Endothelial cell (in vitro differentiated cells): ENCODE data around the gene EP400. TPM values are rescaled to one million over a fixed set of nuclear protein-coding genes. Genes with fewer than 3 reads are reported as not detected.

Source experiments
- DNase-seq: peaks from one replicate; pipeline ENCODE4 v3.0.0; 2021; ENCODE audit warnings: low spot score
- H3K27ac Mint-ChIP-seq: one replicate; pipeline ENCODE4 v1.8.0; 2021; ENCODE audit warnings: mixed read lengths, inconsistent platforms; ENCODE audit not compliant: unreplicated experiment
- H3K27me3 Mint-ChIP-seq: one replicate; pipeline ENCODE4 v1.8.0; 2021; ENCODE audit warnings: mild to moderate bottlenecking, moderate library complexity, mixed read lengths, inconsistent platforms; ENCODE audit not compliant: unreplicated experiment
- H3K36me3 Mint-ChIP-seq: one replicate; pipeline ENCODE4 v1.8.0; 2021; ENCODE audit warnings: mild to moderate bottlenecking, low read depth, mixed read lengths, inconsistent platforms; ENCODE audit not compliant: unreplicated experiment
- H3K4me1 Mint-ChIP-seq: one replicate; pipeline ENCODE4 v1.8.0; 2021; ENCODE audit warnings: mild to moderate bottlenecking, mixed read lengths, inconsistent platforms; ENCODE audit not compliant: unreplicated experiment
- H3K4me3 Mint-ChIP-seq: one replicate; pipeline ENCODE4 v1.8.0; 2021; ENCODE audit warnings: mild to moderate bottlenecking, mixed read lengths, inconsistent platforms; ENCODE audit not compliant: unreplicated experiment
- H3K9me3 Mint-ChIP-seq: one replicate; pipeline ENCODE4 v1.8.0; 2021; ENCODE audit warnings: mixed read lengths, inconsistent platforms; ENCODE audit not compliant: unreplicated experiment
- total RNA-seq: library from RNA; stranded (reverse); fragmentation: NEBNext Ultra II Directional; extraction: Animal tissue kit (Norgen Biotek cat#: 25700); gene quantifications from one replicate; pipeline ENCODE4 v1.2.1, GENCODE V29; 2021; ENCODE audit not compliant: unreplicated experiment
- TF ChIP-seq, protein P1 (sequence below): fragments of 200-600 bp; sonication (generic); IDR thresholded peaks from one replicate; pipeline ENCODE4 v1.5.0; 2021; ENCODE audit warnings: antibody characterized with exemption; ENCODE audit not compliant: unreplicated experiment

EP400 gene
- total RNA-seq, 1 donor from 2014 or later, result 66.2 TPM

DNA sequence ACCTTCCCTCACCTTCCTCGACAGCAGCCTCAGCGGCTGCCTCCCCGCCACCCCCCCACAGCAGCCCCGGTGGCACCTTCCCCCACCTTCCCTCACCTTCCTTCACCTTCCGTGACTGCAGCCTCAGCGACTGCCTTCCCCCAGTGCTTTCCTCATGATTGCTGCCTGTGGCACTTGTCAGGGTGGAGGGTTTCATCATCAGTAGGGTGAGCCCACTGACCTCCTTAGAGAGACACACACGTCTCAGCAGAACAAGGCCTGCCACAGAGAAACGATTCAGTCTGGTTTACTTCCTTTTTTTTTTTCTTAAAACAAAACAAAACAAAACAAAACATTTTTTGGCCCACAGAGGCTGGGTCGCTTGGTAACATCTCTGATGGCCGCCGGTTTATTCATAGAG lies 75.0 kb downstream of the EP400 start:
- H3K36me3 Mint-ChIP-seq, result peaks cover 45% of the 10 kb centered on the region
- TF ChIP-seq, protein P1, sequence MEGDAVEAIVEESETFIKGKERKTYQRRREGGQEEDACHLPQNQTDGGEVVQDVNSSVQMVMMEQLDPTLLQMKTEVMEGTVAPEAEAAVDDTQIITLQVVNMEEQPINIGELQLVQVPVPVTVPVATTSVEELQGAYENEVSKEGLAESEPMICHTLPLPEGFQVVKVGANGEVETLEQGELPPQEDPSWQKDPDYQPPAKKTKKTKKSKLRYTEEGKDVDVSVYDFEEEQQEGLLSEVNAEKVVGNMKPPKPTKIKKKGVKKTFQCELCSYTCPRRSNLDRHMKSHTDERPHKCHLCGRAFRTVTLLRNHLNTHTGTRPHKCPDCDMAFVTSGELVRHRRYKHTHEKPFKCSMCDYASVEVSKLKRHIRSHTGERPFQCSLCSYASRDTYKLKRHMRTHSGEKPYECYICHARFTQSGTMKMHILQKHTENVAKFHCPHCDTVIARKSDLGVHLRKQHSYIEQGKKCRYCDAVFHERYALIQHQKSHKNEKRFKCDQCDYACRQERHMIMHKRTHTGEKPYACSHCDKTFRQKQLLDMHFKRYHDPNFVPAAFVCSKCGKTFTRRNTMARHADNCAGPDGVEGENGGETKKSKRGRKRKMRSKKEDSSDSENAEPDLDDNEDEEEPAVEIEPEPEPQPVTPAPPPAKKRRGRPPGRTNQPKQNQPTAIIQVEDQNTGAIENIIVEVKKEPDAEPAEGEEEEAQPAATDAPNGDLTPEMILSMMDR, result no peak
- no peak overlapping the region for H3K27ac Mint-ChIP-seq
- H3K27me3 Mint-ChIP-seq, result peaks cover 5% of the 10 kb centered on the region
- peaks cover 19% of the 10 kb centered on the region for H3K4me1 Mint-ChIP-seq
- H3K4me3 Mint-ChIP-seq, result no peak overlapping the region
- H3K9me3 Mint-ChIP-seq, result no peaks in the 10 kb centered on the region
- no peak for DNase-seq

DNA sequence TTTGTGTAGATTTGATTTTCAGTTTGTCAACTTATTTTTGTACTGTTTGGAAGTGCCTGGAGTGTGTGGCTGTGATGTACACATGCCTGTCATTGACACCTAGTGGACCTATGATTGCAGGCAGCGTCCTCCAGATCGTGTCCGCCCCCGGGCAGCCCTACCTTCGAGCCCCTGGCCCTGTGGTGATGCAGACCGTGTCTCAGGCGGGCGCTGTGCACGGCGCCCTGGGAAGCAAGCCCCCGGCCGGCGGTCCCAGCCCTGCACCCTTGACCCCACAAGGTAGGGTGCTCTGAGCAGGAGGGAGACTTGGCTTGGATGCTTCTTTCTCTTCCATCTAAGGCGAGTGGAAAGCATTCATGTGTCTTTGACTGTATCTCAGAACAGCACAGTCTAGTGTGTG lies 75.8 kb downstream of the EP400 start:
- peaks cover 19% of the 10 kb centered on the region for H3K4me1 Mint-ChIP-seq
- peaks cover 5% of the 10 kb centered on the region for H3K27me3 Mint-ChIP-seq
- no peak overlapping the region for H3K27ac Mint-ChIP-seq
- H3K4me3 Mint-ChIP-seq, result no peak overlapping the region
- DNase-seq, result no peak
- H3K36me3 Mint-ChIP-seq, result peaks cover 48% of the 10 kb centered on the region
- TF ChIP-seq, protein P1, result no peak
- no peaks in the 10 kb centered on the region for H3K9me3 Mint-ChIP-seq

DNA sequence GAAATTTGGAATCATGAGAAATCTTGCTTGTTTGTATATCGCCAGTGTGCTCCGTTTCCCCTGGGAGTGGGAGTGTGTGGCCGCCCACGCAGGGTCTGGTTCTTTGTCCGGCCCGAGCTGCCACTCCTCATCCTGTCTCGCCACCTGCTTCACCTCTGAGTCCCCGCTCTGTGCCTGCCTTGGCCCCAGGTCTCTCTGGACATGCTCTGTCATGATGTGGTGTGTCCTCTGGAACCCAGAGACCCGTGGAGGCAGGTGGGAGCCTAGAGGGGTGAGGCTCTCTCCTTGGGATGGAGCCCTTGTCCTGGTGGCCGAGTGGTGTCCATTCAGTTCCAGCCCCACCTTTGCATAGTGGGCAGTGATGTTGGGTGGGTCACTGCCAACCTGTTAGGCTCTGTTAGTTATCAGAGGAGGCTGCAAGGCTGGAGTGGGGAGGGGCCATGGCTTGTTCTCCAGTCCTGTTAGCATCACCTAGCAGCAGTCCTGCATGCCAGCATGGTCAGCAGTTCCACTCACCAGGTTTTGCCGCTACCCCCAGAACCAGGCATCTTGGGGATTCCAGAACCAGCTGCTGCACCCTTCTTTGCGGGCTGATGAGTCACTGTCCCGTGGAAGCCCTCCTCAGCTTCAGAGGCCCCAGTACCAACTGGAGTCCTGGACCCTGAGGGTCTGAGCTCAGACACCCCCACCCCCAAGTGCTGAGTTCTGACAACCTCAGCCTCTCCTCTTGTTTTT lies 76.5 kb downstream of the EP400 start:
- Mint-ChIP-seq H3K36me3 (peaks cover 52% of the 10 kb centered on the region), H3K4me1 (peaks cover 19% of the 10 kb centered on the region), H3K9me3 (no peaks in the 10 kb centered on the region), H3K27ac (no peak overlapping the region), H3K4me3 (no peak overlapping the region), H3K27me3 (peaks cover 5% of the 10 kb centered on the region)
- DNase-seq, result no peak
- TF ChIP-seq, protein P1, result no peak

DNA sequence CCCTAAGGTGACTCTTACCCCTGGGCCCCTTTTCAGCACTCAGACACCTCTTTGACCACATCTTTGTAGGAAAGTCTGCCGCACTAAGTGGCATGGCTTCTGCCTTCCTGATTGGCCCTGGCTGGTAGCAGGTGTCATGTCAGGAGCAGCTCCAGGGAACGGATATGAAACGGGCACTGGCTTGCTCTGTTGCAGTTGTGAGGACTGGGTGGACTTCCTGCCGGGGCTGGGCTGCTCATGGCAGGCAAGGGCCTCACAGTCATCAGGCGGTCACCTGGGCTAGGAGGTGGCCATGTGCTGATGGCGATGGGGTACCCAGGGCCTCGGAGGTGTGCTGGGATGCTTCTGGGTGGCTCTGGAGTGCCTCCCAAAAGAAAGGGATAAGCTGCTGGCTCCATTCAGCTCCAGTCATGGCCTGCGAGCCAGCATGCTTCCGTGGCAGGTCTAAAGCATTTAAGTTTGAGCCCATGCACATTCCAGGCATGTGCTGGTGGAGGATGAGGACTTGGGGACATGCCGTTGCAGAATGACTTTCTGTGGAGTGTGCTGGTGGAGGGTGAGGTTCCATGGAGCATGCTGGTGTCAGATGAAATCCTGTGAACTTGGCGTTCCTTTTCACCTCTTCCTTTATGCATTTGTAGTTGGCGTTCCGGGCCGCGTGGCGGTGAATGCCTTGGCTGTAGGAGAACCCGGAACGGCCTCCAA lies 77.2 kb downstream of the EP400 start:
- DNase-seq, result no peak
- Mint-ChIP-seq H3K4me1 (peaks cover 19% of the 10 kb centered on the region), H3K4me3 (no peak overlapping the region), H3K27ac (peak overlapping the region; percentile 22), H3K27me3 (peaks cover 5% of the 10 kb centered on the region), H3K36me3 (peaks cover 52% of the 10 kb centered on the region), H3K9me3 (no peaks in the 10 kb centered on the region)
- TF ChIP-seq, protein P1, result no peak

DNA sequence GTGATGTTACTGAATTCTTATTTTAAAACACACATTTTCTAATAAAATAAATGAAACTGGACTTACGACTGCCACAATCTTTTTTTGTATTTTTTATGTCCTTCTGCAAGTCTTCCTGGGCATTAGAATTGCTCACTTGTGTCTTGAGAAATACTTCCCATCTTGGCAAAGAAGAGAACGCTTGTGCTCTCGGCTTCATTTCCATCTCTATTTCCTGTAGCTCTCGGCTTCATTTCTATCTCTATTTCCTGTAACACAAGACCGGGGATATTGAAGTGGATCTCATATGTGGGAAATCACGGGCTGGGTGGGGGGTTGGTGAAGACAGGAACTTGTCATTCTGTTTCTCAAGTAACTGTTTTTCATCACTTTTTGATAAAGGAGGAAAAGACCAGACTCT lies 77.9 kb downstream of the EP400 start:
- Mint-ChIP-seq H3K4me1 (peaks cover 19% of the 10 kb centered on the region), H3K4me3 (no peak overlapping the region), H3K9me3 (no peaks in the 10 kb centered on the region), H3K27ac (peak overlapping the region; percentile 22), H3K27me3 (peaks cover 5% of the 10 kb centered on the region), H3K36me3 (peaks cover 57% of the 10 kb centered on the region)
- TF ChIP-seq, protein P1, result no peak
- DNase-seq, result no peak
